Keratinocyte (primary cell): ENCODE data around the gene HDAC10. TPM values are rescaled to one million over a fixed set of nuclear protein-coding genes. Genes with fewer than 3 reads are reported as not detected.

ENCODE experiments used
- DNase-seq: peaks from one replicate; pipeline ENCODE4 v3.0.0-alpha.2; 2011; ENCODE audit warnings: low read depth, missing footprints, low spot score
- FAIRE-seq: peaks from 2 replicates; lab custom pipeline; 2011; peaks lifted over from hg19 to GRCh38; lab: Jason Lieb, UNC
- H2AFZ ChIP-seq: 2 replicates; pipeline ENCODE4 v1.6.0; 2012; ENCODE audit warnings: low read length, control low read depth, inconsistent platforms; ENCODE audit not compliant: control insufficient read depth
- H3K27ac ChIP-seq: 2 replicates; pipeline ENCODE4 v1.5.1; 2011; ENCODE audit warnings: low read length; ENCODE audit not compliant: control insufficient read depth, insufficient read depth
- H3K27me3 ChIP-seq: 3 replicates; pipeline ENCODE4 v1.6.0; 2011; ENCODE audit warnings: low read length; ENCODE audit not compliant: control insufficient read depth, insufficient read depth; ENCODE audit errors: extremely low read depth
- H3K36me3 ChIP-seq, 2 experiments: 2 replicates in 1 of 2; 3 replicates in 1 of 2; pipeline ENCODE4 v1.5.1; 2011; ENCODE audit warnings: low read length in 2 of 2, mild to moderate bottlenecking in 1 of 2; ENCODE audit not compliant: control insufficient read depth in 2 of 2, insufficient read depth in 2 of 2; ENCODE audit errors: extremely low read depth in 1 of 2
- H3K4me1 ChIP-seq: 3 replicates; pipeline ENCODE4 v1.5.1; 2011; ENCODE audit warnings: low read length; ENCODE audit not compliant: control insufficient read depth, insufficient read depth; ENCODE audit errors: extremely low read depth
- H3K4me2 ChIP-seq: 3 replicates; pipeline ENCODE4 v1.6.0; 2011; ENCODE audit warnings: low read depth, low read length; ENCODE audit not compliant: control insufficient read depth, insufficient read depth; ENCODE audit errors: extremely low read depth
- H3K4me3 ChIP-seq, 3 experiments: fragments of 200-600 bp in 1 of 3; sonication (generic) in 1 of 3; 2 replicates in 2 of 3; 3 replicates in 1 of 3; pipeline ENCODE4 v1.5.1; 2011 to 2016; ENCODE audit warnings: low read length in 3 of 3, mild to moderate bottlenecking in 3 of 3, control low read depth in 2 of 3, inconsistent platforms in 1 of 3, low read depth in 1 of 3, mixed read lengths in 1 of 3, mixed run types in 1 of 3, moderate library complexity in 1 of 3; ENCODE audit not compliant: control insufficient read depth in 2 of 3, insufficient read depth in 2 of 3; ENCODE audit errors: extremely low read depth in 1 of 3
- H3K79me2 ChIP-seq: 2 replicates; pipeline ENCODE4 v1.6.0; 2012; ENCODE audit warnings: low read length; ENCODE audit not compliant: control insufficient read depth, insufficient read depth
- H3K9ac ChIP-seq: 3 replicates; pipeline ENCODE4 v1.6.0; 2011; ENCODE audit warnings: low read length; ENCODE audit not compliant: control insufficient read depth, insufficient read depth; ENCODE audit errors: extremely low read depth
- H3K9me1 ChIP-seq: 3 replicates; pipeline ENCODE4 v1.6.0; 2011; ENCODE audit warnings: low read length; ENCODE audit not compliant: control insufficient read depth, insufficient read depth; ENCODE audit errors: extremely low read depth
- H3K9me3 ChIP-seq: 2 replicates; pipeline ENCODE4 v1.5.1; 2012; ENCODE audit warnings: low read depth, low read length; ENCODE audit not compliant: control insufficient read depth
- H4K20me1 ChIP-seq: 3 replicates; pipeline ENCODE4 v1.6.0; 2011; ENCODE audit warnings: low read length; ENCODE audit not compliant: control insufficient read depth, insufficient read depth; ENCODE audit errors: extremely low read depth
- CTCF ChIP-seq, 3 experiments: IDR thresholded peaks in 1 of 3; conservative IDR thresholded peaks in 1 of 3; optimal IDR thresholded peaks in 1 of 3; 2 replicates in 2 of 3; 3 replicates in 1 of 3; pipeline versions ENCODE3 to v1.5.1; 2011; ENCODE audit warnings: low read length in 3 of 3, mild to moderate bottlenecking in 3 of 3, moderate library complexity in 2 of 3, control low read depth in 1 of 3, inconsistent platforms in 1 of 3; ENCODE audit not compliant: insufficient read depth in 2 of 3; ENCODE audit errors: extremely low read depth in 1 of 3
- EZH2 ChIP-seq: IDR thresholded peaks from one replicate; pipeline ENCODE4 v1.6.1; 2012; ENCODE audit warnings: inconsistent platforms, mild to moderate bottlenecking, low read length, moderate library complexity
- dilution Hi-C: fragments of 300-500 bp; cut with MboI; formaldehyde crosslinking; loops from one replicate; pipeline ENCODE4 v1.7.0; 2020; ENCODE audit warnings: low sequenced_read_pairs; ENCODE audit not compliant: extremely low pct_ligation_motif_present
- polyA plus RNA-seq, 5 experiments: library from polyadenylated mRNA; depleted of rRNA in 3 of 5; stranded (reverse) in 3 of 5; stranded (forward) in 1 of 5; unstranded in 1 of 5; fragments of >200 nt; gene quantifications; 1 replicate in 1 of 5; 2 replicates in 3 of 5; 3 replicates in 1 of 5; pipeline versions ENCODE4 v1.2.1 to v1.2.3, GENCODE V29; 2011 to 2012; ENCODE audit warnings: missing spikeins in 2 of 5, low read depth in 1 of 5, low replicate concordance in 1 of 5

Gene HDAC10
- polyA plus RNA-seq, 1 donor (not counting 4 experiments of a cell fraction or from before 2014, with no cell fraction given): 4.7 TPM

- H3K27me3 ChIP-seq: no peaks in the 10 kb centered on the region
- peaks cover 95% of the 10 kb centered on the region for H3K79me2 ChIP-seq
- peak overlapping the region; percentile 33 for H3K9ac ChIP-seq
- peaks cover 6 to 8% of the 10 kb centered on the region in 2 experiments for H3K36me3 ChIP-seq
- H4K20me1 ChIP-seq: peaks cover 15% of the 10 kb centered on the region
- no peaks in the 10 kb centered on the region for H3K9me3 ChIP-seq
- H3K4me3 ChIP-seq: peak overlapping the region in 2 of 3 experiments; percentile 22 to 38
- no peak for TF ChIP-seq CTCF (optimal IDR thresholded peaks at IDR 0.05 in 1 of 3, IDR thresholded peaks at IDR 0.05 in 1 of 3, conservative IDR thresholded peaks at IDR 0.05 in 1 of 3; ENCODE audit: extremely low read depth in 1 of 3, insufficient read depth in 2 of 3, low read length in 3 of 3)
- TF ChIP-seq EZH2: no peak
- peak overlapping the region; percentile 45 for H3K4me2 ChIP-seq
- no peak overlapping the region for H3K27ac ChIP-seq
- H2AFZ ChIP-seq: no peak overlapping the region
- H3K4me1 ChIP-seq: peaks cover 50% of the 10 kb centered on the region
- DNase-seq (no peak), FAIRE-seq (no peak)
- dilution Hi-C loops: no loop called here
- peaks cover 5% of the 10 kb centered on the region for H3K9me1 ChIP-seq
These were observed 48.9 kb upstream of the HDAC10 start for GRCh38 chr22:50299785-50300619.

GRCh38 chr22:50298937-50299784, 48.1 kb upstream of the HDAC10 start:
- Histone ChIP-seq H2AFZ (no peak overlapping the region), H3K27ac (no peak overlapping the region), H3K4me2 (peak overlapping the region; percentile 45), H4K20me1 (peaks cover 15% of the 10 kb centered on the region), H3K9me3 (no peaks in the 10 kb centered on the region), H3K36me3 (peaks cover 6 to 11% of the 10 kb centered on the region in 2 experiments), H3K79me2 (peaks cover 95% of the 10 kb centered on the region), H3K4me3 (no peak overlapping the region), H3K27me3 (no peaks in the 10 kb centered on the region), H3K4me1 (peaks cover 45% of the 10 kb centered on the region), H3K9ac (no peak overlapping the region), H3K9me1 (peaks cover 5% of the 10 kb centered on the region)
- no peak for FAIRE-seq
- dilution Hi-C loops: no loop called here
- TF ChIP-seq CTCF (optimal IDR thresholded peaks at IDR 0.05 in 1 of 3, IDR thresholded peaks at IDR 0.05 in 1 of 3, conservative IDR thresholded peaks at IDR 0.05 in 1 of 3; ENCODE audit: extremely low read depth in 1 of 3, insufficient read depth in 2 of 3, low read length in 3 of 3) (no peak), EZH2 (no peak)
- DNase-seq: no peak
